Measurements from ENCODE around the gene TBPL1. TPM values are rescaled to one million over a fixed set of nuclear protein-coding genes. Genes with fewer than 3 reads are reported as not detected.

The TBPL1 gene
- total RNA-seq (10 to 100 TPM in 1 of 4 donors, 1 to 10 TPM in 3; 6.6 to 13.2 (median 8.4) TPM), polyA plus RNA-seq (10 to 100 TPM; 22.8 to 26.4 (median 26.2) TPM)

DNA sequence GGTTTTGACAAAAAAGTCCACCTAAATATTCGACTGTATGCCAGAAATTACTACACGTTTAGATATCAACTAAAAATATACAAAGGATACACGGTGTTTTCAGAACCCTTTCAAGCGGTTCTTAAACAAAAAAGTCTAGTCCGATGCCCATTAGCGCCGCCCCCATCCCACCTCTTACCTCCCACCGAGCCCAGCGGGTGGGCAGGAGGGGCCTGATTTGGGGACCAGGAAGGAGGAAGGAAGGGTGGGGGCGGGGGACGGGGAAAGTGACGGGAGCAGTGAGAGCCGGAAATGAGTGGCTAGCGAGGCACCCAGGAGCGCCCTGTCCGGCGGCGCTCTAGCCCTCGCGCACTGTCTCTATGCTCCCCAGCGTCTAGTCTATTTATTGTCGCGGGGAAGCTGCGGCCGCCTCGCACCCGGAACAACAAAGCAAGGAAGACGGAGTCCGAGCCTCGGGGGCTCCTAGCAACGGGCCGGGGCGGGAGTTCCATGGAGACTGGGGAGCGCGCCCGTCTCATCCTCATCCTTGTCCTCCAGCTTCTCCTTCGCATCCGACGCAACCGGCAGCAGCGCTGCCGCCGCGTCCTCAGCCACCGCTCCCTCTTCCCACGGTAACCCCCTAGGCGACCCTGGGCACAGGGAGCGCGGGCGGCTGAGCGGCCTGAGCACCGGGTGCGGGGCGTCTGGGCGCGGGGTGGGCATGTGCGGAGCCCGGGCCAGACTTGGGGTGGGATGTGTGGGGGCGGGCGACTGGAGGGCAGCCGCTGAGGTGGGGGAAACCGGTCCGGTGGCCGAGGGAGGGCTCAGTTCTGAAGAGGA, at the start of gene TBPL1:
Gene TBPL1, plus strand, starts transcription at position 410 of the 819 bp plus-strand sequence. CDS start 26,902 bp downstream, outside the sequence.
- peak; percentile 96 for DNase-seq
- Histone ChIP-seq H3K4me1 (peaks cover 0 to 29% (median 25%) of the 10 kb centered on the region in 4 donors), H3K4me3 (peak within 1 kb of the TSS; percentile 93 to 98 (median 95)), H3K9me3 (no peaks in the 10 kb centered on the region), H3K27ac (peak within 1 kb of the TSS; percentile 91 to 97 (median 95)), H3K36me3 (no peaks in the 10 kb centered on the region), H3K27me3 (no peaks in the 10 kb centered on the region)
- intact Hi-C loops (cut with DNase I) = loop anchor here (10.0 kb wide), 1 partner anchor 222 kb away; no protein-coding TSS in a partner anchor
- TF ChIP-seq POLR2AphosphoS5 (IDR thresholded peaks at IDR 0.05) (peak; percentile 72 to 90 (median 84)), EP300 (IDR thresholded peaks at IDR 0.05) (no peak), POLR2A (IDR thresholded peaks at IDR 0.05) (peak; percentile 24 to 47)
- TF ChIP-seq, protein P1, sequence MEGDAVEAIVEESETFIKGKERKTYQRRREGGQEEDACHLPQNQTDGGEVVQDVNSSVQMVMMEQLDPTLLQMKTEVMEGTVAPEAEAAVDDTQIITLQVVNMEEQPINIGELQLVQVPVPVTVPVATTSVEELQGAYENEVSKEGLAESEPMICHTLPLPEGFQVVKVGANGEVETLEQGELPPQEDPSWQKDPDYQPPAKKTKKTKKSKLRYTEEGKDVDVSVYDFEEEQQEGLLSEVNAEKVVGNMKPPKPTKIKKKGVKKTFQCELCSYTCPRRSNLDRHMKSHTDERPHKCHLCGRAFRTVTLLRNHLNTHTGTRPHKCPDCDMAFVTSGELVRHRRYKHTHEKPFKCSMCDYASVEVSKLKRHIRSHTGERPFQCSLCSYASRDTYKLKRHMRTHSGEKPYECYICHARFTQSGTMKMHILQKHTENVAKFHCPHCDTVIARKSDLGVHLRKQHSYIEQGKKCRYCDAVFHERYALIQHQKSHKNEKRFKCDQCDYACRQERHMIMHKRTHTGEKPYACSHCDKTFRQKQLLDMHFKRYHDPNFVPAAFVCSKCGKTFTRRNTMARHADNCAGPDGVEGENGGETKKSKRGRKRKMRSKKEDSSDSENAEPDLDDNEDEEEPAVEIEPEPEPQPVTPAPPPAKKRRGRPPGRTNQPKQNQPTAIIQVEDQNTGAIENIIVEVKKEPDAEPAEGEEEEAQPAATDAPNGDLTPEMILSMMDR (IDR thresholded peaks at IDR 0.05) = no peak
- 0% methylated on average over 64 of the region's 64 CpGs for WGBS, 2 donors

DNA sequence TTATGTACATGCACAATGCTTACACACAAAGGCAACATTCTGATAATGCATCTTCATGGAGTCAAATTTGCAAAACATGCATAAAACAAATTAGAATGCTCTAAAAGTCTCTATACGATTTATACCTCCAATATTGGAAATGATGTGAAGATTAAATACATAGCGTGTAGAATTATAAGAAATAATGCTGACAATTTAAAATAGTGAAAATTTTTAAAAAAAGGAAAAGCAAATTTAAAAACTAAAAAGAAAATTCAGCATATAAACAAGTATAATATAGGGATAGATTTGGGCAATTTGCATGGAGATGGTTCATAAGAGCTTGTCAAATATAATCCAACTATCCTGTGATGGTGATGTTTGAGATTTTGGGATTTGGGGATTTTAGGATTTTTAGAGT, 49.2 kb upstream of the TBPL1 start:
- WGBS, 2 donors = 88 to 92% methylated on average over 2 of the region's 2 CpGs
- H3K4me1 ChIP-seq = no peaks in the 10 kb centered on the region
- H3K4me3 ChIP-seq = no peak overlapping the region
- intact Hi-C loops (cut with DNase I) = no loop called here
- no peaks in the 10 kb centered on the region for H3K9me3 ChIP-seq
- peaks cover 0 to 25% (median 0%) of the 10 kb centered on the region in 3 donors for H3K27me3 ChIP-seq
- no peak for DNase-seq
- H3K36me3 ChIP-seq = no peaks in the 10 kb centered on the region
- TF ChIP-seq, protein P1 (IDR thresholded peaks at IDR 0.05) = no peak
- TF ChIP-seq EP300 (IDR thresholded peaks at IDR 0.05) (no peak), POLR2A (IDR thresholded peaks at IDR 0.05) (no peak), POLR2AphosphoS5 (IDR thresholded peaks at IDR 0.05) (no peak)
- H3K27ac ChIP-seq = no peak overlapping the region

DNA sequence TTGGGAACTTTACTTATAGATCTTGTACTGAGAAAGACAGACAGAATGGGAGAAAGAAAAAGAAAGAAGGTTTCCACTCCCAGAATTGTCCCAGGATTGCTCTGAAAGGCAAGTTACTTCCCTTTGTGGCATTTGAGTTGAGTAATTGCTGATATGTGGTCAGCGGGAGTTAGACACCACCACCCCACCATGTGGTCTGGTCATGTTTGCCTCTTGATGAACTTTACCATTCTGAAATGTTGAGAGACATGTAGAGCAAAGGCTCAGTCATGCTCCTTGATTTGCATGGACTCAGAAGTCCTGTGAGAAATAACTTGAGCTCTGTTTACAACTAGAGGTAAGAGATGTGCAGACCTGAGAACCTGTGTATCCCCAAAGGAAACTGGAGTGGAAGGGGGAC, 47.0 kb upstream of the TBPL1 start:
- Histone ChIP-seq H3K36me3 (no peaks in the 10 kb centered on the region), H3K27me3 (peaks cover 0 to 16% (median 0%) of the 10 kb centered on the region in 3 donors), H3K4me1 (no peaks in the 10 kb centered on the region), H3K4me3 (no peak overlapping the region), H3K9me3 (no peaks in the 10 kb centered on the region), H3K27ac (no peak overlapping the region)
- WGBS, 2 donors = 39 to 54% methylated on average over 1 of the region's 1 CpG
- no peak for DNase-seq
- intact Hi-C loops (cut with DNase I) = no loop called here
- no peak for TF ChIP-seq POLR2A (IDR thresholded peaks at IDR 0.05)
- no peak for TF ChIP-seq POLR2AphosphoS5 (IDR thresholded peaks at IDR 0.05)
- TF ChIP-seq, protein P1 (IDR thresholded peaks at IDR 0.05) = no peak
- no peak for TF ChIP-seq EP300 (IDR thresholded peaks at IDR 0.05)

DNA sequence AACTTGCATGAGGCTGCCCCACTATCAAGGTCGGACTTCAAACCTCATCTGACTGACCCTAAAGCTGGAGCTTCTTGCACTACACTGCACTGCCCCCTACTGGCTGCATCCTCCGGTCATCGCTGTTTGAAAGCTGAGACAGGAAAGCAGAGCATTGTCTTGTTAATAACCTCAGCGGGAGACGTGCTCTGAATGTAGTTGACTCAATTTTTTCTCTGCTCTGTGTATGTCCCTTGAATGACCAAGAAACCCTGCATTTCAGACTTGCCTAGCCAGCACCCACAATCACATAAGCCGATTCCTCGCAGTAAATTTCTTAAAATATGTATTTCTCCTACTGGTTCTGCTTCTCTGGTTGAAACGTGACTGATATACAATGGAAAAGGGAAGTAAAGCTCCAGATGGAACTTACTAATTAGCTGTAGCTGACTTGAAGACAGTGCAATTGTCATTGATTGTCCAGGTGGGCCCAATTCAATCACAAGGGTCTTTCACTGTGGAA, 36.3 kb upstream of the TBPL1 start:
- H3K27me3 ChIP-seq = peaks cover 0 to 9% (median 0%) of the 10 kb centered on the region in 3 donors
- WGBS, 2 donors = 5 to 8% methylated on average over 8 of the region's 8 CpGs
- no peaks in the 10 kb centered on the region for H3K36me3 ChIP-seq
- no peak overlapping the region for H3K27ac ChIP-seq
- peak; percentile 93 for DNase-seq
- no peak overlapping the region for H3K4me3 ChIP-seq
- TF ChIP-seq, protein P1 (IDR thresholded peaks at IDR 0.05) = peak; percentile 46 to 81 (median 68)
- TF ChIP-seq EP300 (IDR thresholded peaks at IDR 0.05) = no peak
- no peak for TF ChIP-seq POLR2A (IDR thresholded peaks at IDR 0.05)
- peaks cover 0 to 3% (median 0%) of the 10 kb centered on the region in 4 donors for H3K9me3 ChIP-seq
- intact Hi-C loops (cut with DNase I) = loop anchor here (2.0 kb wide), 1 partner anchor 348 kb away; no protein-coding TSS in a partner anchor
- H3K4me1 ChIP-seq = no peaks in the 10 kb centered on the region

Measured in sigmoid colon (tissue), 7 donors.